Measurements from ENCODE around the gene LHFPL3.

DNA sequence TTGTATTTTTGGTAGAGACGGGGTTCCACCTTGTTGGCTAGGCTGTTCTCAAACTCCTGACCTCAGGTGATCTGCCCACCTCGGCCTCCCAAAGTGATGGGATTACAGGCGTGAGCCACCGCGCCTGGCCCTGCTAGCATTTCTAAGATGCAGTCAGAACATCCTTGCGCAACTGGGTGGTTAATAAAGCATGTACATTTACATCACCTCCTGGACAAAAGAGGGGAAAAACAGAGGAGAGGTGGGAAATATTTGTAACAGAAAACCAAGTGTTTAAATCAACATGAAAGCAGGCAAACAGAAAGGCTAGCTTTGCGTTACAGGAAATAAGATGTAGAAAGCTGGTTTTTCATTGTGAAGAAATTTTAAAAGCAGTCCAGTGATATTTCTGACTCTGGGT is 464.7 kb downstream of the LHFPL3 start:
- TF ChIP-seq, protein P1, sequence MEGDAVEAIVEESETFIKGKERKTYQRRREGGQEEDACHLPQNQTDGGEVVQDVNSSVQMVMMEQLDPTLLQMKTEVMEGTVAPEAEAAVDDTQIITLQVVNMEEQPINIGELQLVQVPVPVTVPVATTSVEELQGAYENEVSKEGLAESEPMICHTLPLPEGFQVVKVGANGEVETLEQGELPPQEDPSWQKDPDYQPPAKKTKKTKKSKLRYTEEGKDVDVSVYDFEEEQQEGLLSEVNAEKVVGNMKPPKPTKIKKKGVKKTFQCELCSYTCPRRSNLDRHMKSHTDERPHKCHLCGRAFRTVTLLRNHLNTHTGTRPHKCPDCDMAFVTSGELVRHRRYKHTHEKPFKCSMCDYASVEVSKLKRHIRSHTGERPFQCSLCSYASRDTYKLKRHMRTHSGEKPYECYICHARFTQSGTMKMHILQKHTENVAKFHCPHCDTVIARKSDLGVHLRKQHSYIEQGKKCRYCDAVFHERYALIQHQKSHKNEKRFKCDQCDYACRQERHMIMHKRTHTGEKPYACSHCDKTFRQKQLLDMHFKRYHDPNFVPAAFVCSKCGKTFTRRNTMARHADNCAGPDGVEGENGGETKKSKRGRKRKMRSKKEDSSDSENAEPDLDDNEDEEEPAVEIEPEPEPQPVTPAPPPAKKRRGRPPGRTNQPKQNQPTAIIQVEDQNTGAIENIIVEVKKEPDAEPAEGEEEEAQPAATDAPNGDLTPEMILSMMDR (IDR thresholded peaks at IDR 0.05; ENCODE audit: insufficient read depth, low read length): no peak
- TF ChIP-seq POLR2AphosphoS5 (IDR thresholded peaks at IDR 0.05; ENCODE audit: low read depth): no peak
- TF ChIP-seq, protein P2, sequence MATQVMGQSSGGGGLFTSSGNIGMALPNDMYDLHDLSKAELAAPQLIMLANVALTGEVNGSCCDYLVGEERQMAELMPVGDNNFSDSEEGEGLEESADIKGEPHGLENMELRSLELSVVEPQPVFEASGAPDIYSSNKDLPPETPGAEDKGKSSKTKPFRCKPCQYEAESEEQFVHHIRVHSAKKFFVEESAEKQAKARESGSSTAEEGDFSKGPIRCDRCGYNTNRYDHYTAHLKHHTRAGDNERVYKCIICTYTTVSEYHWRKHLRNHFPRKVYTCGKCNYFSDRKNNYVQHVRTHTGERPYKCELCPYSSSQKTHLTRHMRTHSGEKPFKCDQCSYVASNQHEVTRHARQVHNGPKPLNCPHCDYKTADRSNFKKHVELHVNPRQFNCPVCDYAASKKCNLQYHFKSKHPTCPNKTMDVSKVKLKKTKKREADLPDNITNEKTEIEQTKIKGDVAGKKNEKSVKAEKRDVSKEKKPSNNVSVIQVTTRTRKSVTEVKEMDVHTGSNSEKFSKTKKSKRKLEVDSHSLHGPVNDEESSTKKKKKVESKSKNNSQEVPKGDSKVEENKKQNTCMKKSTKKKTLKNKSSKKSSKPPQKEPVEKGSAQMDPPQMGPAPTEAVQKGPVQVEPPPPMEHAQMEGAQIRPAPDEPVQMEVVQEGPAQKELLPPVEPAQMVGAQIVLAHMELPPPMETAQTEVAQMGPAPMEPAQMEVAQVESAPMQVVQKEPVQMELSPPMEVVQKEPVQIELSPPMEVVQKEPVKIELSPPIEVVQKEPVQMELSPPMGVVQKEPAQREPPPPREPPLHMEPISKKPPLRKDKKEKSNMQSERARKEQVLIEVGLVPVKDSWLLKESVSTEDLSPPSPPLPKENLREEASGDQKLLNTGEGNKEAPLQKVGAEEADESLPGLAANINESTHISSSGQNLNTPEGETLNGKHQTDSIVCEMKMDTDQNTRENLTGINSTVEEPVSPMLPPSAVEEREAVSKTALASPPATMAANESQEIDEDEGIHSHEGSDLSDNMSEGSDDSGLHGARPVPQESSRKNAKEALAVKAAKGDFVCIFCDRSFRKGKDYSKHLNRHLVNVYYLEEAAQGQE (IDR thresholded peaks at IDR 0.05; ENCODE audit: insufficient replicate concordance, low read depth): no peak
- no peak for TF ChIP-seq GABPA (IDR thresholded peaks at IDR 0.05; ENCODE audit: low read depth)
